MV-4-11 (cell line): ENCODE results near the gene PJA2.

Experiments
- DNase-seq: peaks from one replicate; lab custom pipeline; 2025; lab: John Stamatoyannopoulos, UW

Gene PJA2

GRCh38 chr5:109408991-109409843 lies 557 bp downstream of the PJA2 start:
- peak; percentile 50 for DNase-seq

GRCh38 chr5:109407913-109408312 lies 1.9 kb downstream of the PJA2 start:
- peak; percentile 32 for DNase-seq

- DNase-seq = no peak
These were observed 3.1 kb downstream of the PJA2 start for GRCh38 chr5:109406719-109407118.

- no peak for DNase-seq
These were observed 5.3 kb downstream of the PJA2 start for GRCh38 chr5:109404428-109404960.

- no peak for DNase-seq
These were observed 6.3 kb downstream of the PJA2 start for GRCh38 chr5:109403469-109403868.

GRCh38 chr5:109399092-109399759 lies 10.5 kb downstream of the PJA2 start:
- DNase-seq = no peak

GRCh38 chr5:109396965-109397364 lies 12.8 kb downstream of the PJA2 start:
- no peak for DNase-seq

- DNase-seq = no peak
These were observed 15.0 kb downstream of the PJA2 start for GRCh38 chr5:109394806-109395205.

GRCh38 chr5:109390188-109390587 lies 19.6 kb downstream of the PJA2 start:
- DNase-seq = no peak

GRCh38 chr5:109388407-109388806 lies 21.4 kb downstream of the PJA2 start:
- DNase-seq = no peak

- DNase-seq = no peak
These were observed 22.3 kb downstream of the PJA2 start for GRCh38 chr5:109387408-109387974.

GRCh38 chr5:109378095-109378494 lies 31.7 kb downstream of the PJA2 start:
- no peak for DNase-seq

GRCh38 chr5:109374625-109375024 lies 35.1 kb downstream of the PJA2 start:
- no peak for DNase-seq

- no peak for DNase-seq
These were observed 35.8 kb downstream of the PJA2 start for GRCh38 chr5:109373932-109374331.

GRCh38 chr5:109370343-109370742 lies 39.4 kb downstream of the PJA2 start:
- no peak for DNase-seq

- no peak for DNase-seq
These were observed 44.1 kb downstream of the PJA2 start for GRCh38 chr5:109365653-109366052.

- no peak for DNase-seq
These were observed 44.8 kb downstream of the PJA2 start for GRCh38 chr5:109364977-109365376.

GRCh38 chr5:109359642-109360041 lies 50.1 kb downstream of the PJA2 start:
- no peak for DNase-seq

- DNase-seq = no peak
These were observed 52.0 kb downstream of the PJA2 start for GRCh38 chr5:109357807-109358206.

GRCh38 chr5:109354761-109355160 lies 55.0 kb downstream of the PJA2 start:
- no peak for DNase-seq

- no peak for DNase-seq
These were observed 57.5 kb downstream of the PJA2 start for GRCh38 chr5:109351988-109352864.
